ENCODE results near the gene GALNT2.

GALNT2 gene

GRCh38 chr1:230268371-230269170 lies 201.5 kb downstream of the GALNT2 start:
- DNase-seq, result peak; percentile 70

- DNase-seq, result no peak
These were observed 203.1 kb downstream of the GALNT2 start for GRCh38 chr1:230270185-230270558.

GRCh38 chr1:230270559-230271281 lies 203.7 kb downstream of the GALNT2 start:
- peak; percentile 33 for DNase-seq

GRCh38 chr1:230271300-230272035 lies 204.4 kb downstream of the GALNT2 start:
- no peak for DNase-seq

GRCh38 chr1:230272557-230272956 lies 205.5 kb downstream of the GALNT2 start:
- no peak for DNase-seq

GRCh38 chr1:230273141-230273710 lies 206.2 kb downstream of the GALNT2 start:
- DNase-seq, result no peak

GRCh38 chr1:230274254-230274653 lies 207.2 kb downstream of the GALNT2 start:
- no peak for DNase-seq

- no peak for DNase-seq
These were observed 209.4 kb downstream of the GALNT2 start for GRCh38 chr1:230276401-230276800.

- DNase-seq, result no peak
These were observed 210.4 kb downstream of the GALNT2 start for GRCh38 chr1:230277201-230278025.

- no peak for DNase-seq
These were observed 211.3 kb downstream of the GALNT2 start for GRCh38 chr1:230278376-230278775.

GRCh38 chr1:230278871-230279582 lies 212.0 kb downstream of the GALNT2 start:
- DNase-seq, result no peak

GRCh38 chr1:230279583-230279945 lies 212.5 kb downstream of the GALNT2 start:
- DNase-seq, result no peak

- no peak for DNase-seq
These were observed 213.2 kb downstream of the GALNT2 start for GRCh38 chr1:230280054-230280795.

- DNase-seq, result no peak
These were observed 213.9 kb downstream of the GALNT2 start for GRCh38 chr1:230280906-230281413.

GRCh38 chr1:230281556-230281955 lies 214.5 kb downstream of the GALNT2 start:
- no peak for DNase-seq

- peak; percentile 53 for DNase-seq
These were observed 215.1 kb downstream of the GALNT2 start for GRCh38 chr1:230282157-230282556.

GRCh38 chr1:230283678-230284077 lies 216.6 kb downstream of the GALNT2 start:
- DNase-seq, result no peak

GRCh38 chr1:230284891-230285290 lies 217.9 kb downstream of the GALNT2 start:
- no peak for DNase-seq

GRCh38 chr1:230285351-230285750 lies 218.3 kb downstream of the GALNT2 start:
- DNase-seq, result no peak

- no peak for DNase-seq
These were observed 219.3 kb downstream of the GALNT2 start for GRCh38 chr1:230286166-230286889.

All from NCI-H1436 treated with DMSO at 0.1 percent for 48 hours (cell line).